Ecto neural progenitor cell (in vitro differentiated cells): Measurements from ENCODE around the gene EPHB2.

ENCODE experiments used
- DNase-seq: peaks from one replicate; pipeline ENCODE4 v3.0.0-alpha.2; 2018; ENCODE audit warnings: low spot score

EPHB2 gene

DNA sequence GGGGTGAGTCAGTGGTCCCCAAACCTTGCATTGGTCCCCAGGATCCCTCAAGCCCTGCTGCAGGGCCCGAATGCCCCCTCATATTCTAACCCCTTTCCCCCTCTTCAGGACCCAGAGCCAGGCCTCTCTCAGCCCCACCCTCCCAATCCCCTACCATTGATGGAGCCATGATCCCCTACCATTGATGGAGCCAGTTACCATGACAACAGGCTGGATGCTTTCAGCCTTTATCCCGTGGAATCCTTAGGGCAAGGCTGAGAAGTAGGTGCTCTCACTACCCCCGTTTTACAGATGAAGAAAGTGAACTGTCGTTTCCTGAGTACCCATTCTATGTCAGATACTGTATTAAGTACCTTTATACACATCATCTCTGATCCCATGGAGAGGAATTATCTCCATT, 70.8 kb downstream of the EPHB2 start:
- DNase-seq: no peak

GRCh38 chr1:22782406-22782805, 71.8 kb downstream of the EPHB2 start:
- DNase-seq: no peak

DNA sequence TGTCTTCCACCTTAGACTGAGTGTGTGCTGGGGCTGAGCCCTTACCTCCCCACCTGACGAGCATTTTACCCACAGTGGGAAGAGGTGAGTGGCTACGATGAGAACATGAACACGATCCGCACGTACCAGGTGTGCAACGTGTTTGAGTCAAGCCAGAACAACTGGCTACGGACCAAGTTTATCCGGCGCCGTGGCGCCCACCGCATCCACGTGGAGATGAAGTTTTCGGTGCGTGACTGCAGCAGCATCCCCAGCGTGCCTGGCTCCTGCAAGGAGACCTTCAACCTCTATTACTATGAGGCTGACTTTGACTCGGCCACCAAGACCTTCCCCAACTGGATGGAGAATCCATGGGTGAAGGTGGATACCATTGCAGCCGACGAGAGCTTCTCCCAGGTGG, 73.7 kb downstream of the EPHB2 start:
- no peak for DNase-seq

GRCh38 chr1:22784737-22785136, 74.1 kb downstream of the EPHB2 start:
- DNase-seq: no peak

- no peak for DNase-seq
These were observed 75.5 kb downstream of the EPHB2 start for GRCh38 chr1:22786101-22786500.

DNA sequence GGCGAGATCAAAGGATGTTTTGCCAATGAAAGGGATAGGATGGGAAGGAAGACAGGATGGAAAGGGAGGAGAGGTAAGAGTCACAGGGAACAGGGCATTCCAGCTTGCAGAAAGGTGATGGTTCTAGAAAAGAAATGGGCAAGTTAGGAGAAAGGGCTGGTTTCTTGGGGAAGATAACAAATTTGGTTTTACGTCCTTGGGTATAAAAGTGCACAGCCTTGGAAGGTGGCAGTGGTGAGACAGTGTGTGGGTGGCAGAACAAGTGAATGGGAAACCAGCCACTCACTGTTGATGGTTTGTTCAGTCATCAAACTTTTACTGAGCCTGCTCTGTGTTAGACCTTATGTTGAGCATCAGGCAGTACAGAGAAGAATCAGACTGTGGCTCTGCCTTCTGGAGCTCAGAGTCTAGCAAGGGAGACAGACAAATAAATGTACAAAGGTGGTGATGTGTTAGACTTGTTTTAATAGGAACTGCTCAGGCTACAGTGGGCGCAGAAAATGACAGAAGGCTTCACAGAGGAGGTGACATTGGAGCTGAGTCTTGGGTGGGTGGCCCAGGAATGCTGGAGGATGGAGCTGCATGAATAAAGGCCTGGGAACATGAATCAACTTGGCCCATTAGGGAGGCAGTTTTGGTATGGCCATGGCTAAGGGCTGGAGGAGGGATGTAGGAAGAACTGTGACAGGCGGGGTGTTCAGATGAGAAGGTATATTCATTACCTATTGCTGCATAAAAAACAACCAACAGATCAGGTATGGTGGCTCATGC, 76.3 kb downstream of the EPHB2 start:
- no peak for DNase-seq

- no peak for DNase-seq
These were observed 77.0 kb downstream of the EPHB2 start for GRCh38 chr1:22787636-22788035.

- no peak for DNase-seq
These were observed 77.6 kb downstream of the EPHB2 start for GRCh38 chr1:22788254-22788661.

GRCh38 chr1:22789356-22789994, 78.8 kb downstream of the EPHB2 start:
- no peak for DNase-seq

GRCh38 chr1:22790232-22791008, 79.8 kb downstream of the EPHB2 start:
- no peak for DNase-seq

GRCh38 chr1:22791831-22792347, 81.2 kb downstream of the EPHB2 start:
- no peak for DNase-seq

- no peak for DNase-seq
These were observed 81.9 kb downstream of the EPHB2 start for GRCh38 chr1:22792396-22793160.

GRCh38 chr1:22793647-22794046, 83.0 kb downstream of the EPHB2 start:
- no peak for DNase-seq

DNA sequence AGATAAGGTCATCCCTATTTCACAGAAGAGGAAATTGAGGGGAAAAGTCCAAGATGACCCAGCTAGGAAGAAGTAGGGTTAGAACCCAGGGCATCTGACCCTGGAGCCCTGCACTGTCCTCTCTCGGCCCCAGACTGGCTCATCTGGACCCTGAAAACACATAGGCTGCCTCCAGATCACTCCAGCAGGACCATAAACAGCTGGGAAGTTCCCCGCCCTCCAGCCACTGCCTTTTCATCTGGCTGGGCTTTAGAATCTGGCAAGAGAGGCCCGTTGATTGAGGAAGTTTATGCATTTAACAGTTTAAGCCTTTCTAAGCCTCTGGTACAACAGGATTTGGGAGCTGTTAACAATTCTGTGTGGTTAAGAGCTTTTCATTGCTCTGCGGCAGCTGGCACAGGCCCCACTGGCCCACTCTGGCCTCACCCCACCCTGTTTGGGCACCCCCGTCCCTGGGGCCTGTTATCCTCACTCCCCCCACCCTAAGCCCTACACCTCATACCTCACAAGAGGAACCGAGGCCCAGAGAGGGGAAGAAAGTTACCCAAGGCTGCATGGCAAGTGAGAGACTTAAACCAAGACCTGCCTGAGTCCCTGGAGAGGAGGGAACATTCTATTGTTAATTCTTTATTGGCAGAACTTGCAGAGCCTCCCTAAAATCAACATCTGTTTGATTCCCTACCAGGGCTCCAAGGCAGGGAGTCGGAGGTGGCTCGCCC, 84.2 kb downstream of the EPHB2 start:
- peak; percentile 62 for DNase-seq

DNA sequence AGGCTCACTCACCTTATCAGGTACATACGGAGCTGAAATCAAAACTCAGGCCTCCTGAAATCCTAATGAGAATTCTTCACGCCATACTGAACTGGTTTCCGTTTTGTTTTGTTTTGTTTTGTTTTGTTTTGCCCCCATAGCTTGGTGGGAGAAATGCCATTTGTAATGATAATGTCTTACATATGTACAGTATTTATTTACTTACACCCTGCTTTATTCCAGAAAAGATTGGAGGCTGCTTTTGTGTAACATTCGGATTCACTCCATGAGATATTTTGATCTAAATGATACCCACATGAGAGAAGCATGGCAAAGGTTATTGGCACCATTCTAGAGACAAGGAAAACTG, 84.7 kb downstream of the EPHB2 start:
- DNase-seq: no peak

- no peak for DNase-seq
These were observed 86.0 kb downstream of the EPHB2 start for GRCh38 chr1:22796642-22797041.

DNA sequence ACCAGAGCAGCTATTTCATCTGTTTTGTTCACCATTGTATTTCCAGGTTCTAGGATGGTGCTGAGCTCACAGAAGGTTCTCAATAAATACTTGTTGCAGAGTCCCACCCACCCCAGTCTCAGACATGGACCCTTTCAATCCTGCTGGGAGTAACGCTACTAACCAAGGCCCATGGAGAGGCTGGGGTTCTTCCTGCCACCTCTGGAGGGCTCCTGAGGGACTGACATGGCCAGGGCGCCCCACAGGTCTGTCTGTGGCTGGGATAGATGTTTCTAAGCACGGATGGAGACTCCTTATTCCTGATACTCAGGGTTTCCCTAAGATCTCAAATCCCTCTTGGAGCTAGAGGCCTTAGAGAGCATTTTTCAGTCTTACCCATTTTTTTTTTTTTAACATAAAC, 87.4 kb downstream of the EPHB2 start:
- DNase-seq: no peak

DNA sequence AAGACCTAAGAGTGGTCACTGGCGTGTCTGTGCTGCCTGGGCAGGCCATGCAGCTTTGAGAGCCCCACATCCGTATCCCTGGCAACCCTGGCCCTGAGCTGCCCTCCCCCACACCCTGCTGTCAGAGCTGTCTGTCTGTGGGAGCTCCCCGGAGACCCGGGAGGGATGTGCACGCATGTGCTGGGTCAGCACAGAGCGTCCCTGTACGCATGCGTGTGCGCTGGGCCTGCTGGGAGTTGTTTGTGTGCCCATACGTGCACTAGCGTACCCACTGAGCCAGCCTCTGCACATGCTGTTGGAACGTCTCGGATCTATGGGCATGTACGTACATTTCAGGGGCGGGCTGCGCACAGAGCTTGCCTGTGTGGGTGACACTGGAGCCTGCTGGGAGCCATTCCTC, 89.3 kb downstream of the EPHB2 start:
- no peak for DNase-seq

- DNase-seq: no peak
These were observed 90.0 kb downstream of the EPHB2 start for GRCh38 chr1:22800629-22801028.

DNA sequence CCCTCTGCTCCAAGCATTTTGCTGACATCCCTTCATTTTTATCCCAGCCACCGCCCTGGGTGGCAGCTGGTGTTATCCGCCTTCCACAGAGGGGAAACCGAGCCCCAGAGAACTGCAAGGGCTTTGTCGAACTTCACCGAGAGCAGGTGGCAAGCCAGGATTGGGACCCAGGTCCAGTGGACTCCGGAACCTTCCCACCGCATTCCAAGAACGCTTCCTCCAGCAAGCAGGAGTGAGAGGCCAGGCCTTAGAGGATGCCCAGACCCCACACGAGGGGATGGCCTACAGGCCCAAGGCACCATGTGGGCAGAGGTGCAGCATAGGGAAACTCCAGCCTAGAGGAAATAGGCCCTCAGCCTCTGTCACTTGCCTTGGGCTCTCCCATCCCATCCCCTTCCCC, 90.7 kb downstream of the EPHB2 start:
- no peak for DNase-seq

GRCh38 chr1:22801761-22802160, 91.1 kb downstream of the EPHB2 start:
- DNase-seq: peak; percentile 89

DNA sequence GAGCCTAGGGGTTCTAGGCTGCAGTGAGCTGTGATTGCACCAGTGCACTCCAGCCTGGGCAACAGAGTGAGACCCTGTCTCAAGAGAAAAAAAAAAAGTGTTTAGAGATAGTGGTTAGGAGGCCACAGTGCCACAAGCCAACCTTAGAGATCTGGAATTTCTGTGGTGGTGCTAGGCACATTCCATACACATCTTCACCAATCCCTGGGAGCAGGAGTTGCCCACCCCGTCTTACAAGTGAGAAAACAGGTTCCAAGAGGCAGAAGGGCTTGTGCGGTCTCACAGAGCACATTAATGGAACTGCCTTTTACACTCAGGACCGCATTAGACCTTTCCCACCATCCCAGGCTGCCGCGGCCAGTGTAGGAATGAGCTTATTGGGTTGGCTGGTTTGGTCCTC, 93.2 kb downstream of the EPHB2 start:
- DNase-seq: no peak
